ENCODE data around the gene ADGRA1. TPM values are rescaled to one million over a fixed set of nuclear protein-coding genes. Genes with fewer than 3 reads are reported as not detected.
"Not testable (repeated sequence)": the region's sequence is repeated elsewhere in the genome, so short reads cannot be mapped to it uniquely, and the experiment has no call there.

Gene ADGRA1
- total and polyA plus RNA-seq, 2 of the 8 experiments (the other 6 are each of a cell fraction or from before 2014, with no cell fraction given), result 0.17 to 0.21 TPM

DNA sequence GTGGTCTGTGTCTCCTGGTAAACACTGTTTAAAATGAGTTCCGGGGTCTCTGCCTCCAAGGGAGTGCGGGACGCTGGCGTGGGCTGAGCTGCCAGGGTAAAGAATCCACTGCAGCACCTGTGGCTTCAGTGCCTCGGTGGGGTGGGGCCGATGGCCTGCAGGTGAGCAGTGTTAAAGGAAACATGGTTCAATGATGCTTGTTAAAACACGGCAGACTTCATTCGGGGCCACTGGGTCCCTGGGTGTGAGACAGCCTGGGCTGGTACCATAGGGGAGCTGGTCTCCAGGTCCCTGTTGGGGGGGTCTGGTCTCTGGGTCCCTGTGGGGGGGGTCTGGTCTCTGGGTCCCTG lies 47.4 kb downstream of the ADGRA1 start:
- DNase-seq (ENCODE audit: low read depth in 1 of 2, low spot score in 2 of 2) (peak in 1 of 2 experiments; percentile 48), FAIRE-seq (no peak)
- Histone ChIP-seq H3K23me2 (ENCODE audit: low read depth, low read length) (0 out of 2 replicates have a peak, but pooled peaks cover 4% of the 10 kb centered on the region), H3K79me2 (ENCODE audit: control insufficient read depth in 1 of 2, insufficient read depth in 2 of 2, low read length in 2 of 2) (no peaks in the 10 kb centered on the region), H2AFZ (ENCODE audit: low read length) (no peak overlapping the region), H3K4me2 (ENCODE audit: insufficient read depth in 1 of 2, low read depth in 2 of 2, low read length in 2 of 2) (no peak overlapping the region), H3K14ac (ENCODE audit: insufficient read length) (no peak overlapping the region), H4K20me1 (replicated peaks in 1 of 2; ENCODE audit: control insufficient read depth in 1 of 2, insufficient read depth in 2 of 2, low read length in 2 of 2) (peaks cover 0 to 8% of the 10 kb centered on the region in 2 experiments), H2BK12ac (ENCODE audit: low read depth, low read length) (no peak overlapping the region), H4K91ac (replicated peaks; ENCODE audit: insufficient read length, low read length) (no peak overlapping the region), H2BK15ac (ENCODE audit: low read length) (no peak overlapping the region), H3K79me1 (ENCODE audit: low read depth, low read length) (no peaks in the 10 kb centered on the region), H2BK20ac (ENCODE audit: low read length) (no peak overlapping the region), H3K27ac (ENCODE audit: low read depth, low read length) (no peak overlapping the region), H3K23ac (ENCODE audit: insufficient read length) (no peak overlapping the region), H3K36me3 (ENCODE audit: control insufficient read depth in 2 of 4, insufficient read depth in 4 of 4, low read length in 3 of 4) (no peaks in the 10 kb centered on the region), H4K8ac (ENCODE audit: extremely low read depth, insufficient read depth, low read length) (no peak overlapping the region), H4K5ac (ENCODE audit: insufficient read length, low read depth, low read length) (no peak overlapping the region), H3K9ac (replicated peaks in 1 of 4; ENCODE audit: extremely low read depth in 1 of 4, low read depth in 3 of 4, low read length in 3 of 4) (no peak overlapping the region), H3K4ac (replicated peaks; ENCODE audit: insufficient read length, low read depth, low read length) (no peak overlapping the region), H3K27me3 (replicated peaks in 1 of 4; ENCODE audit: control insufficient read depth in 3 of 4, extremely low read depth in 1 of 4, insufficient read depth in 3 of 4, low read length in 3 of 4) (no peaks in the 10 kb centered on the region), H2BK120ac (replicated peaks; ENCODE audit: low read depth, low read length) (no peak overlapping the region), H2AK5ac (ENCODE audit: low read depth, low read length) (no peak overlapping the region), H3K56ac (replicated peaks; ENCODE audit: insufficient read length, low read depth, low read length) (no peak overlapping the region), H3K4me3 (ENCODE audit: extremely low read depth in 1 of 4, insufficient read depth in 2 of 4, low read depth in 3 of 4, low read length in 4 of 4) (no peak overlapping the region), H2BK5ac (ENCODE audit: low read depth, low read length) (no peak overlapping the region), H3K4me1 (replicated peaks in 1 of 4; ENCODE audit: control insufficient read depth in 3 of 4, insufficient read depth in 4 of 4, low read length in 3 of 4) (no peaks in the 10 kb centered on the region; a peak in 2 of 7 replicates), H3K18ac (ENCODE audit: extremely low read depth, low read length) (no peak overlapping the region), H3K9me3 (ENCODE audit: insufficient read depth in 2 of 2, low read depth in 1 of 2, low read length in 1 of 2) (no peaks in the 10 kb centered on the region)
- ChIA-PET CTCF (ENCODE audit: partially characterized antibody) (interaction anchor here (4.7 kb wide), 1 partner anchor 9 kb away, joined by 23 read pairs; no protein-coding TSS in a partner anchor), POLR2A (ENCODE audit: partially characterized antibody) (no interaction called here)
- 87% methylated on average over 8 of the region's 8 CpGs; no CpG with 5 or more reads in 1 of the 2 experiments for WGBS, 2 experiments (ENCODE audit: extremely low coverage in 1 of 2, insufficient coverage in 1 of 2, insufficient read length in 1 of 2, insufficient replicate concordance in 2 of 2, low coverage in 1 of 2, low lambda C conversion rate in 2 of 2, missing lambda C conversion rate in 1 of 2)
- TF ChIP-seq CHD2 (IDR thresholded peaks at IDR 0.05; ENCODE audit: low read length), result no peak

DNA sequence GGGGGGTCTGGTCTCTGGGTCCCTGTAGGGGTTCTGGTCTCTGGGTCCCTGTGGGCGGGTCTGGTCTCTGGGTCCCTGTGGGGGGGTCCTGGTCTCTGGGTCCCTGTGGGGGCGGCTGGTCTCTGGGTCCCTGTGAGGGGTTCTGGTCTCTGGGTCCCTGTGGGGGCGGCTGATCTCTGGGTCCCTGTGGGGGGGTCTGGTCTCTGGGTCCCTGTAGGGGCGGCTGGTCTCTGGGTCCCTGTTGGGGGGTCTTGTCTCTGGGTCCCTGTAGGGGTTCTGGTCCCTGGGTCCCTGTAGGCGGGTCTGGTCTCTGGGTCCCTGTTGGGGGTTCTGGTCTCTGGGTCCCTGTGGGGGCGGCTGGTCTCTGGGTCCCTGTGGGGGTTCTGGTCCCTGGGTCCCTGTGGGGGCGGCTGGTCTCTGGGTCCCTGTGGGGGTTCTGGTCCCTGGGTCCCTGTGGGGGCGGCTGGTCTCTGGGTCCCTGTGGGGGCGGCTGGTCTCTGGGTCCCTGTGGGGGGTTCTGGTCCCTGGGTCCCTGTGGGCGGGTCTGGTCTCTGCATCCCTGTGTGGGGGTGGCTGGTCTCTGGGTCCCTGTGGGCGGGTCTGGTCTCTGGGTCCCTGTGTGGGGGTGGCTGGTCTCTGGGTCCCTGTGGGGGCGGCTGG lies 49.9 kb downstream of the ADGRA1 start:
- H3K9me3 ChIP-seq (ENCODE audit: insufficient read depth in 2 of 2, low read depth in 1 of 2, low read length in 1 of 2); H2BK5ac ChIP-seq (ENCODE audit: low read depth, low read length); H3K4me1 ChIP-seq (replicated peaks in 1 of 4; ENCODE audit: control insufficient read depth in 3 of 4, insufficient read depth in 4 of 4, low read length in 3 of 4); H4K8ac ChIP-seq (ENCODE audit: extremely low read depth, insufficient read depth, low read length); H2BK12ac ChIP-seq (ENCODE audit: low read depth, low read length); H3K79me2 ChIP-seq (ENCODE audit: control insufficient read depth in 1 of 2, insufficient read depth in 2 of 2, low read length in 2 of 2); H2AK5ac ChIP-seq (ENCODE audit: low read depth, low read length); H3K18ac ChIP-seq (ENCODE audit: extremely low read depth, low read length); H2AFZ ChIP-seq (ENCODE audit: low read length); H4K91ac ChIP-seq (replicated peaks; ENCODE audit: insufficient read length, low read length); H3K79me1 ChIP-seq (ENCODE audit: low read depth, low read length); H3K23ac ChIP-seq (ENCODE audit: insufficient read length); H3K56ac ChIP-seq (replicated peaks; ENCODE audit: insufficient read length, low read depth, low read length); H3K27me3 ChIP-seq (replicated peaks in 1 of 4; ENCODE audit: control insufficient read depth in 3 of 4, extremely low read depth in 1 of 4, insufficient read depth in 3 of 4, low read length in 3 of 4); H4K5ac ChIP-seq (ENCODE audit: insufficient read length, low read depth, low read length); FAIRE-seq; H3K4me3 ChIP-seq (ENCODE audit: extremely low read depth in 1 of 4, insufficient read depth in 2 of 4, low read depth in 3 of 4, low read length in 4 of 4); H3K27ac ChIP-seq (ENCODE audit: low read depth, low read length); H3K4ac ChIP-seq (replicated peaks; ENCODE audit: insufficient read length, low read depth, low read length); H3K9ac ChIP-seq (replicated peaks in 1 of 4; ENCODE audit: extremely low read depth in 1 of 4, low read depth in 3 of 4, low read length in 3 of 4); H3K14ac ChIP-seq (ENCODE audit: insufficient read length); H3K23me2 ChIP-seq (ENCODE audit: low read depth, low read length); CTCF ChIA-PET (ENCODE audit: partially characterized antibody); H2BK120ac ChIP-seq (replicated peaks; ENCODE audit: low read depth, low read length); H3K4me2 ChIP-seq (ENCODE audit: insufficient read depth in 1 of 2, low read depth in 2 of 2, low read length in 2 of 2); H2BK20ac ChIP-seq (ENCODE audit: low read length); POLR2A ChIA-PET (ENCODE audit: partially characterized antibody); H2BK15ac ChIP-seq (ENCODE audit: low read length); H3K36me3 ChIP-seq (ENCODE audit: control insufficient read depth in 2 of 4, insufficient read depth in 4 of 4, low read length in 3 of 4); H4K20me1 ChIP-seq (replicated peaks in 1 of 2; ENCODE audit: control insufficient read depth in 1 of 2, insufficient read depth in 2 of 2, low read length in 2 of 2): not testable (repeated sequence)
- DNase-seq (ENCODE audit: low read depth in 1 of 2, low spot score in 2 of 2), result peak in 1 of 2 experiments; percentile 44
- 82% methylated on average over 3 of the region's 12 CpGs; no CpG with 5 or more reads in 1 of the 2 experiments for WGBS, 2 experiments (ENCODE audit: extremely low coverage in 1 of 2, insufficient coverage in 1 of 2, insufficient read length in 1 of 2, insufficient replicate concordance in 2 of 2, low coverage in 1 of 2, low lambda C conversion rate in 2 of 2, missing lambda C conversion rate in 1 of 2)
